HEK293T (cell line): ENCODE measurements around the gene PPIE.
"Not testable (repeated sequence)": the region's sequence is repeated elsewhere in the genome, so short reads cannot be mapped to it uniquely, and the experiment has no call there.

Source experiments
- BHLHE40 ChIP-seq: fragments of 450-650 bp; IDR thresholded peaks from 2 replicates; pipeline ENCODE4 v1.6.1; 2016; ENCODE audit warnings: mild to moderate bottlenecking, moderate library complexity, borderline replicate concordance
- HDGF ChIP-seq: fragments of 450-650 bp; IDR thresholded peaks from 2 replicates; pipeline ENCODE4 v1.6.1; 2017; ENCODE audit warnings: antibody characterized with exemption, borderline replicate concordance
- NFRKB ChIP-seq: fragments of 450-650 bp; IDR thresholded peaks from 2 replicates; pipeline ENCODE4 v1.6.1; 2016; ENCODE audit warnings: mild to moderate bottlenecking, moderate library complexity
- SP1 ChIP-seq: fragments of 450-650 bp; IDR thresholded peaks from 2 replicates; pipeline ENCODE4 v1.6.1; 2017

GRCh38 chr1:39769502-39769901, 30.8 kb downstream of the PPIE start:
- TF ChIP-seq HDGF, NFRKB, SP1, BHLHE40: not testable (repeated sequence)
